Fibroblast of the aortic adventitia (primary cell): ENCODE measurements around the gene FRMD4B. TPM values are rescaled to one million over a fixed set of nuclear protein-coding genes. Genes with fewer than 3 reads are reported as not detected.

Experiments
- DNase-seq: peaks from one replicate; pipeline ENCODE4 v3.0.0-alpha.2; 2010; ENCODE audit warnings: low read depth
- H3K4me3 ChIP-seq: 2 replicates; pipeline ENCODE4 v1.5.1; 2011; ENCODE audit warnings: low read depth, mild to moderate bottlenecking, control low read depth, low read length, moderate library complexity
- total RNA-seq: library from RNA; depleted of rRNA; stranded (reverse); fragments of >200 nt; gene quantifications from 2 replicates; pipeline ENCODE4 v1.2.3, GENCODE V29; 2012; ENCODE audit warnings: low replicate concordance
- TF ChIP-seq, protein P1 (sequence below): IDR thresholded peaks from 2 replicates; pipeline ENCODE4 v1.5.1; 2011; ENCODE audit warnings: mild to moderate bottlenecking, low read length, control low read depth, inconsistent platforms; ENCODE audit not compliant: insufficient read depth

FRMD4B gene
- total RNA-seq, 1 donor, result 0.81 TPM

DNA sequence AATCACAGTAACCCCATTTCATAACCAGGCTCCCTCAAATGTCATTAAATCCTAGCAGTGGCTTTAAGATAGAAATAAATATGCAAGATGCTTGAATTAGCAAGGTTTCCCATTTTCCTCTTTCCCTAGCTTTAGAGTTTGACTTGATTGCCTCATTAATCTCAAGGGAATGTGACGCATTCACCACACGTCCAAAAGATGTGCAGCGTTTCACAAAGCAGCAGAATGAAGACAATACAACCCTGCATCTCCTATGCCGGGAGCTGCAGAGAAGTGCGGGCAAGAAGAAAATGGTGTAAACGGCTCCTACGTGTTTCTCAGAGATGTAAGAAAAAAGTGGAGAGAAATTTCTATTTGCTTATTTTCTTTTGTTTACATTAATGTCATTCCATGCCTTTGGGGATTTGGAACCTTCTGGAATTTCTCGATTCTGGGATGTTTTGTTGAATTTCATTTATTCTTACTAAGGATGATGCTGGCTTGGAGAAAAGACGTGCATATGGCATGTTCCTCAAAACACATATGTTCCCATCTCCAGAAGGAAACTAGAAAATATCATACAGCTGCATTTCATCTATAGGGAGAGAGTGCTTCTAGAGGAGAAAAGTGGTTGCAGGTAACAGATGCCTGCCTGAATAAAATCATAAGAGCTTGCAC is 27.8 kb upstream of the FRMD4B start:
- no peak for DNase-seq
- H3K4me3 ChIP-seq, result no peak overlapping the region
- TF ChIP-seq, protein P1, sequence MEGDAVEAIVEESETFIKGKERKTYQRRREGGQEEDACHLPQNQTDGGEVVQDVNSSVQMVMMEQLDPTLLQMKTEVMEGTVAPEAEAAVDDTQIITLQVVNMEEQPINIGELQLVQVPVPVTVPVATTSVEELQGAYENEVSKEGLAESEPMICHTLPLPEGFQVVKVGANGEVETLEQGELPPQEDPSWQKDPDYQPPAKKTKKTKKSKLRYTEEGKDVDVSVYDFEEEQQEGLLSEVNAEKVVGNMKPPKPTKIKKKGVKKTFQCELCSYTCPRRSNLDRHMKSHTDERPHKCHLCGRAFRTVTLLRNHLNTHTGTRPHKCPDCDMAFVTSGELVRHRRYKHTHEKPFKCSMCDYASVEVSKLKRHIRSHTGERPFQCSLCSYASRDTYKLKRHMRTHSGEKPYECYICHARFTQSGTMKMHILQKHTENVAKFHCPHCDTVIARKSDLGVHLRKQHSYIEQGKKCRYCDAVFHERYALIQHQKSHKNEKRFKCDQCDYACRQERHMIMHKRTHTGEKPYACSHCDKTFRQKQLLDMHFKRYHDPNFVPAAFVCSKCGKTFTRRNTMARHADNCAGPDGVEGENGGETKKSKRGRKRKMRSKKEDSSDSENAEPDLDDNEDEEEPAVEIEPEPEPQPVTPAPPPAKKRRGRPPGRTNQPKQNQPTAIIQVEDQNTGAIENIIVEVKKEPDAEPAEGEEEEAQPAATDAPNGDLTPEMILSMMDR, result no peak

DNA sequence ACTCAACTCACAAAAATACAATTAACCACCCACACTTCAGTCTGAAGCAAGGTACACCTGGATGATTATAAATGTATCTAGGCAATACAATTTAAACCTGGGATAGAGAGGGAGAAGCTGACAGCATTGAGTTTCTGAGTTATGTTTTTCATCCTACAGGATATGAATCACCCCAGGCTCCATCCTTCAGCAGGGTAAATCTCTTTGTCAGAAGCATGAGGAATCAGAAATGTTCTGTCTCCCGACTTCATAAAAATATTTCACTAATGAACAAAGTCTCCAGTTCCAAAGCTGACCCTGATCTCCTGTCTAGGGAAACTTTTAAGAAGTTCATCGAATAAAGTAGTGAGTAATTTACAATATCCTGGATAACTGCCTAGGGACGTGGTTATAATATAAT is 25.5 kb upstream of the FRMD4B start:
- TF ChIP-seq, protein P1, result no peak
- DNase-seq, result peak; percentile 39
- H3K4me3 ChIP-seq, result no peak overlapping the region

DNA sequence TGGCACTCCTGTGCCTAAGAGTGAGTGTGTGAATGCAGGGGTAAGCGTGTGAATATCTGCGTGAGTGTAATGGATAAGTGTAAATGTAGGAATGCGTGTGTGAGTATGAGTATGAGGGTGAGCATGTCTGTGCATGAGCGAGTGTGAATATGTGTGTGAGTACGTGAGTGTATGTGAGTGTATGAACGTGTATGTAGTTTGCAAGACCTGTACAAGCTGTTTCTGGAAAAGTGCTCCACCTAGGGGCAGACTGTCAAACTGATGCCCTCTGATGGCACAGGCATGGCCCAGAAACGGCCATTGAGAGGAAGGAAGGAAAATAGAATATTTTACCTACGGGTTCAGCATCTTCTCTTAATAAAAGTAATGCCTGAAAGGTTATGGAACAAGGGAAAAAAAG is 24.4 kb upstream of the FRMD4B start:
- DNase-seq, result peak; percentile 67
- H3K4me3 ChIP-seq, result no peak overlapping the region
- TF ChIP-seq, protein P1, result peak; percentile 91

DNA sequence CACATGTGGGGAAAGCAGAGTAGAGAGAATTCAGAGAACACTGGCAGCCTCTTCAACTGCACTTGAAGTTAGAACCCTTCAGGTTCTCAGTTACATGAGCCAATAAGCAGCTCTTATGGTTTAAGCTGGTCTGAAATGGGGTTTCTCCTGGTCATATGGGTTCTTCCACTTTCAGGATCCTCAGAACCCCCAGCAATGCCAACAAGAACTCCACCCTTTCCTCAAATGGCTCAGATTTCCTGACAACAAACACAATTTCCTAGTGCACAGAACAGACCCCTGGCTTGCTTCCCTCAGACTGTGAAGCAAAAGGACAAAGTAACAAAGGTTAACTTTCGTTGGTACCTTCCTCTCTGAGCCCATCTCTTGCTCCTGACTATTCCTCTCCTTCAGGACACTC is 23.9 kb upstream of the FRMD4B start:
- TF ChIP-seq, protein P1, result no peak
- no peak for DNase-seq
- H3K4me3 ChIP-seq, result no peak overlapping the region

DNA sequence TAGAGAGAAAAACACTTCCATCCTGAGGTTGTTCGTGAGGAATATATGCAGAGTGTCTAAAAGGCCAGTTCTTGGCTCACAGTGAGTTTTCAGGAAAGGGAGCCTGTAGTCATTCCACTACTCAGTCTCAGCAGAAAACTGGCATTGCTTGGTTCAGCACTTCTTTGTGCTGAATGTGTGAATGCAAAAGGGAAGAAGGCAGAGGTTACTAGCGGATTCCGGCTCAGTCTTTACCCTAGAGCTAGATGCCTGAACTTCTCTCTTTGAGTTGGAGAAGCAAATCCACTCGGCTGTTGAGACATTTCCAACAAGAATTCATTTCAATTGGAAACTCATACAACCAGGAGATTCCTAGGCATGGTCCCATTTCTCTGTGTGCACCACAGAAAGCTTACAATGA is 23.1 kb upstream of the FRMD4B start:
- TF ChIP-seq, protein P1, result no peak

DNA sequence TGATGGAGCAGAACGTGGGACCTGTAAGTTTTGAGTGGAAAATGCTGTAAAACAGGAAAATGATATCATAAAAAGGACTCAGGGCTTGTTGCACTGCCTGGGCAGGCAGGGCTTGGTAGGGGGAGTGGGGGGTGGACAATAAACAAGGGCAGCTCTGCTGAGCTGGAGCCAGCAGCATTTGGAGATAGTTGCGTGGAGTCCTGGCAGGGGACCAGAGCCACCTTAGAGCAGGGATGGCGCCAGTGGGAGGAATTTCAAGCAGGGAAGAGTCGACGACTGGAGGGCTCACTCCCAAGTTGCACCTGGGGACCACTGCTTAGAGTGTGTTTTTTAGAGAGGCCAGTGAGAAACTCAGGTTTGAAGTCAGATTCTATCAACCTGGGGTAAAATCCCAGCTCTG is 22.7 kb upstream of the FRMD4B start:
- TF ChIP-seq, protein P1, result no peak
- no peak for DNase-seq
- no peak overlapping the region for H3K4me3 ChIP-seq

More for the DNA sequence above, 23.1 kb upstream of the FRMD4B start:
- H3K4me3 ChIP-seq, result no peak overlapping the region
- DNase-seq, result no peak

DNA sequence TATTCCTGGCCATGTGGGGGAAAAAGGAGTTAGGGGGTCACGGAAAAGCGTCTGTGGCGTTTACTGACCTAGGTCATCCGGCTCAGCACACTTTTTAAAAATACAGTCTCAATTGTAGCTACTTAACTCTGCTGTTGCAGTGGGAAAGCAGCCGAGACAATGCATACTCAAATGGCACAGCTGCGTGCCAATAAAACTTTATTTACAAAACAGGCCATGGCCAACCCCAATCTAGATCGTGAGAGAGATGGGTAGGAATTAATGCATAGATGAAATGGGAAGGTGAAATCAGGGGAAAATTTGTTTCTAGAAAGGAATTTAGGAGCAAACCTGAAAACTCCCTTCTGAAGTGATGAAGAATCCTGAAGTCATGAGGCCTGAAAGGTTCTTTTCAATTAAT is 22.0 kb upstream of the FRMD4B start:
- no peak overlapping the region for H3K4me3 ChIP-seq
- TF ChIP-seq, protein P1, result no peak
- DNase-seq, result no peak
